Fibroblast of gingiva (primary cell): Measurements from ENCODE around the gene TMEM145.
"Not testable (repeated sequence)": the region's sequence is repeated elsewhere in the genome, so short reads cannot be mapped to it uniquely, and the experiment has no call there.

ENCODE experiments used
- DNase-seq: peaks from one replicate; pipeline ENCODE4 v3.0.0-alpha.2; 2011; ENCODE audit warnings: low read depth

TMEM145 gene

DNA sequence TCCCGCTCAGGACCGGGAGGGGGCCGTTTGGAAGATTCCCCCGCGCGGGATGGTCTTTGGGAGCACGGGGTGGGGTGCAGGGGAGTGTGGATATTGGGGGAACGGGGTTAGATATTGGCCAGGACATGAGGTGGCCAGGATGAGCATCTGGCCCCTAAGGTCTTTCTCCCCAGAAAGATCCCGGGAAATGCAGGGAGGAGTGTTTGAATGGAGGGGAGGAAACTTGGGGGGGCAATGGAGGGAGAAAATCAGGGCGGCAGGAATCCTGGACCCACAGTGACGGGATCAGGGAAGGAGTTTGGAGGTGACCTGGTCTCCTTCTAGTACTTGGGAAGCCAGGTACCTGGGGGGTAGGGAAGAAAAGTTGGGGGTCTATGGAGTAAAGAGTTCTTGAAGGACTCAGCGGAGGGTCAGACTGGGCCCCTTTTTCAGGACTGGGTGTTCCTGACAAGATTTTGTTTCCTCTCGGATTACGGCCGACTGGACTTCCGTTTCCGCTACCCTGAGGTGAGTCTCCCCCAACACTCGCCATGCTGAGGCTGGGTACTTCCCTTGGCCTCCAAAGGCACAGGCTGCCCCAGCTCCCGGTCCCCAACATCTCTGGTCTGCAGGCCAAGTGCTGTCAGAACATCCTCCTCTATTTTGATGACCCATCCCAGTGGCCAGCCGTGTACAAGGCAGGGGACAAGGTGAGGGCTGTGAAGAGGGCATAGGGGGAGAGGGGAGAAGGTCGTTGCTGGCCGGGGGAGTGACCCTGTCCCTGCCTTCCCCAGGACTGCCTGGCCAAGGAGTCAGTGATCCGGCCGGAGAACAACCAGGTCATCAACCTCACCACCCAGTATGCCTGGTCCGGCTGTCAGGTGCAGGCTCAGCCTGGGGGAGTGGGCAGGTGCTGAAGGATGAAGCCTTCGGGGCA, 989 bp downstream of the TMEM145 start:
- DNase-seq = no peak

DNA sequence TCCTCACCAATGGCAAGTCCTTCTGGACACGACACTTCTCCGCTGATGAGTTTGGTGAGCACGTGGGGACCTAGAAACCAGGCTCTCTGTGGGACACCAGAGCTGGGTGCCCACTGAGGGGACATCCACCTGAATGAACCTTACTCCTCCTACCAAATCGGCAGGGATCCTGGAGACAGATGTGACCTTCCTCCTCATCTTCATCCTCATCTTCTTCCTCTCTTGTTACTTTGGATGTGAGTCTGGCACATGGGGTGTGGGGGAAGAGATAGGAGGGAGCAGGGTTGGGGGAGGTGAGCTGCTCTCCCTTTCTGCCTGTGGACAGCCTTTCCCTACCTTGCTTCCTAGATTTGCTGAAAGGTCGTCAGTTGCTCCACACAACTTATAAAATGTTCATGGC, 1.9 kb downstream of the TMEM145 start:
- DNase-seq = no peak

DNA sequence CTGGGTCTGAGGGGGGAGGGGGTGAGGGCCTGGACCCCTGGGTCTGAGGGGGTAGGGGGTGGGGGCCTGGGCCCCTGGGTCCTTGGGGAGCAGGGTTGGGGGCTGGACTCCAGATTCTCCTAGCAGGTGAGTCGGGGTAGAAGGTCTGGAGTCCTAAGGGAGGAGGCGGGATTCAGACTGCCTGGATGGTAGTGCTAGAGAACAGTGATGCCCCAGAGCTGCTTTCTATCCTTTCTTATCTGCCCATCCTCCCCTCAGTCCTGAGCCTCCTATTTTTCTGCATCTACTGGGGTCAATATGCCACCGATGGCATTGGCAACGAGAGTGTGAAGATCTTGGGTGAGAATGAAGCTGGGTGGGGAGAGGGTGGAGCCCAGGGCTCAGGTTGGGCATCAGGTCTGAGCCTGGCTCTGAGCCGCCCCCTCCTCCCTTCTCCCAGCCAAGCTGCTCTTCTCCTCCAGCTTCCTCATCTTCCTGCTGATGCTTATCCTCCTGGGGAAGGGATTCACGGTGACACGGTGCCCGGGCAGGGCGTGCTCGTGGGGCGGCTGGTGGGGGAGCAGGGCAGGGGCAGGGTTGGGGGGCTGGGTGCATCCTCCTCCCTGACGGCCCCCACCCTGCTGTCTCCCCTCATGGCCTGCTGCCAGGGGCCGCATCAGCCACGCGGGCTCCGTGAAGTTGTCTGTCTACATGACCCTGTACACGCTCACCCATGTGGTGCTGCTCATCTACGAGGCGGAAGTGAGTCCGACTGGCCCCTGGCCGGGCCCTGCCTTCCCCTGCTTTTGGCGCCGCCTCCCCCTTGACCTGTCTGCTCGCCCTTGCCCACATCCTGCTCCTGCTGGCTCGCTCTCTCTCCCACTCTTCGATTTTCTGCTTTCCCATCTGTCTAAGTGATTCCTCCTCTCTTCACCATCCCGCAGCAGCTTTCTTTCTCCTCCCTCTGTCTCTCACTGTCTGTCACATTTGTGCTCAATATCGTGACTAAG, 3.4 kb downstream of the TMEM145 start:
- DNase-seq = no peak

DNA sequence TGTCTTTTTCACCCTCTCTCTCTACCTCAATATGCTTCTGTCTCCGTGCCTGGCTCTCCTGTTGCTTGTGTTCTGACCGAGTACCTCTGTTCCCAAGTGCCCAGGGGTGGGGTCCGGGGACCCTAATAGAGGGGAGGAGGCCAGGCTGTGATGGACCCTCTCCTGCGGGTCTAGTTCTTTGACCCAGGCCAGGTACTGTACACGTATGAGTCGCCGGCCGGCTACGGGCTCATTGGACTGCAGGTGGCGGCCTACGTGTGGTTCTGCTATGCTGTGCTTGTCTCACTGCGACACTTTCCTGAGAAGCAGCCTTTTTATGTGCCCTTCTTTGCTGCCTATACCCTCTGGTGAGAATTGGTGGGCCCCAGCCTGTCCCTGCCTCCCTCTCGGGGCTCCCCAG, 4.4 kb downstream of the TMEM145 start:
- no peak for DNase-seq

DNA sequence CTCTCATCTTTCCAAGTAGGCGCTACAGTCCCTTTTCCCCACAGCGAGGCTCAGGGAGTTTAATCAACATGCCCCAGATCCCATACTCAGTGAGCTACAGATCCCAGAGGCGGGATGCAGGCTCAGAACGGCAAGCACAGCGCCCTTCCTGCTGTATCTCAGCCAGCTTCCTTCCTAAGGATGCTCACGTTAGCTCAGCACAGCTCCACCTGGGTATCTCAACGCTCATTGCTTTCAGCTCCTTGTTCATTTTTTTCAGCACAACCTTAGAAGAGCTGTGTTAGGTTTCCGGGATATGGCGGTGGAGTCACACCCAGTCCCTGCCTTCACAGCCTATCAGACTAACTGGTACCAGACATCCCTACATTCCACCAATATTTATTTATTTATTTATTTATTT, 9.2 kb downstream of the TMEM145 start:
- no peak for DNase-seq

DNA sequence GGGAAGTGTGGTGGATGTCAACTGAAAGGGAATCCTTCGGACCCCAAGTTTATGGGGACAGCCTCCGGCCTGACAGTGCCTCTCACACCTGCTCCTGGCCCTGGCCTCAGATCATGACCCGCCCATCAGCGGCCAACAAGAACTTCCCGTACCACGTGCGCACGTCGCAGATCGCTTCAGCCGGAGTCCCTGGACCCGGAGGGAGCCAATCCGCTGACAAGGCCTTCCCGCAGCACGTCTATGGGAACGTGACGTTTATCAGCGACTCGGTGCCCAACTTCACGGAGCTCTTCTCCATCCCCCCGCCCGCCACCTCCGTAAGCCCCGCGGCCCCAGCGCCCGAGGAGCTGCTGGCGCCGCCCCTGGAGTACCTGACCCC, 10.4 kb downstream of the TMEM145 start:
- DNase-seq = no peak

DNA sequence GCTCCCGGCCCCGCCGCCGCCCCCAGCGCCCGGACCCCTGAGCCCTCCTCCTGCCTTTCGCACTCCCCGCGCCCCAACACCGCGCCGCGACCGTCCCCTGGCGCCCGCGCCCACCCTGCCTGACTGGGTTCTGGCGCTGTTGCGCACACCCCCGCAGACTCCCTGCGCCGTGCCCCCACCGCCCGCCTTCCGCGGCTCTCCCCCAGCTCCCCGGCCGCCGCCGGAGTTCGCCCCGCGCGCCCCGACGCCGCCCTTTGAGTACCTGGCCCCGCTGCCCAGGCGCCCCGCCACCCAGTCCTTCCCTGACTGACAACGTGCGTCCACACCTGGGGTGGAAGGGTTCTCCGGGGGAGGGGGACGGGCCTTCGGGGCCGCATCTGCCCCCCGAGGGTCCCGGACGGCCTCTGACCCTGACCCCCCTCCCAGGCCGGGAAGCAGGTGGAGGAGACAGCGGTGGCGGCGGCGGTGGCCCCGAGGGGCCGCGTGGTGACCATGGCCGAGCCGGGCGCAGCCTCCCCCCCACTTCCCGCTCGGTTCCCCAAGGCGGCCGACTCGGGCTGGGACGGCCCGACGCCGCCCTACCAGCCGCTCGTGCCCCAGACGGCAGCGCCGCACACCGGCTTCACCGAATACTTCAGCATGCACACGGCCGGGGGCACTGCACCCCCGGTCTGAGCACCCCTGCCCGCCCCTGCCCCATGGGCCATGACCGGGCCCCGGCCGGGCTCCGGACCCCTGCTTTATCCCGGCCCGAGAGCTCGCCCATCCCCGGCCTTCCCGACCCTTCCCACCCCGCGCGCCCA, 10.9 kb downstream of the TMEM145 start:
- DNase-seq = no peak

DNA sequence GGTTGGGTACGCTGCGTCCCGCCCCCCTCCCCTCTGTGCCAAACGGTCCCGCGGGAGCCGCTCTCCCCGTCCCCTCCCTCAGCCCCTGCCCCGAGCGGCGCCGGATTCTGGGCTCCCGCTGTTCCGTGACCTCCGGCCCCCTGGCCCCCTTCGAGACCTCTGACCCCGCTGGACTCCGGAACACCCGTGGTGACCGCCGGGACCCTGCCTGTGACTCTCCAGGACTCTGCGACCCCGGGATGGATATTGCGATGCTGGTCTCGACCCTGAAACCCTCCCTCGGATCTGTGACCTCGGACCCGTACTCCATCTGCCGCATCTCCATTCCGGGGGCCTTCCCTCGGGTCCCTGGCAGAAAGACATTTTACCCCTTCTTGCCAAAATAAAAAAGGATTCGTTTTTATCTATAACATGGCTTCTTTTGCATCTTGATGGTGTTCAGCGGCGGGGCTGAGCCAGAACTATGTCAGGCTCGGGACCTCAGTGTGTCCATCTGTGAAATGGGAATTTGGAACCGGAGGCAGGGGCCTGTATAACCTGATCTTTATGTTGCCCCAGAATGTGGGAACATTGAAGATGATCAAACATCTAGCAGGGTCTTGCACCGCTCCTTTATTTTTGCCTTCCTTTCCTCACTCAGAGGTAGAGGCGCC, 11.7 kb downstream of the TMEM145 start:
- no peak for DNase-seq

DNA sequence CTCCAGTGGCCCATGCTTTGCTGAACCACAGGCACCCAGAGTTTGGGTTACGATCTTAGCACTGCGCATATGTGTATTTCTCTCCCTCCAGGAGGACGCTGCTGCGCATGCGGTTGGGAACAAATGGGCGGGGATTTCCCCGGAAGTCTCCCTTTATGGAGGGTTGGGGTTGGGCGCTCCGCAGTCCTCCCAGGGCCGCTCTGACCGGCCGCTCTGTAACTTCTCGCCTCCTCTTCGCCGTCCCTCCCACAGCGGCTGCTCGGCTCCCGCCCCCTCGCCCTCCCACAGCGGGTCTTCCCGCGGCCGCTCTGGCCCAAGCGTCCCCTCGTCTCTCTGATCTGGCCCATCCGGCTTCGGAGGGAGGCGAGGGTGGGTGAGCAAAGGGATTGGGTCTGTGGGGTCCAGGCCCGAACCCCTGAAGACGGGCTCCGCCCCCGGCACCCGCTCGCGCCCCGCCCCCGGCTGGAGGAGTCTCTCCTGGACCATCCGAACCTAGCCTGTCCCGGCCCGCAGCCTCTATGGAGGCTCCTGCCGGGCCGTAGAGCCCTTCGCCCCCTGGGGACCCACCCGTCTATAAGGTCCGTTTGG, 12.3 kb downstream of the TMEM145 start, which contains the start of gene MEGF8:
MEGF8 (plus strand) TSS at position 328 of the 588 bp plus-strand sequence. CDS start 609 bp downstream, outside the sequence.
- DNase-seq = peak; percentile 98

DNA sequence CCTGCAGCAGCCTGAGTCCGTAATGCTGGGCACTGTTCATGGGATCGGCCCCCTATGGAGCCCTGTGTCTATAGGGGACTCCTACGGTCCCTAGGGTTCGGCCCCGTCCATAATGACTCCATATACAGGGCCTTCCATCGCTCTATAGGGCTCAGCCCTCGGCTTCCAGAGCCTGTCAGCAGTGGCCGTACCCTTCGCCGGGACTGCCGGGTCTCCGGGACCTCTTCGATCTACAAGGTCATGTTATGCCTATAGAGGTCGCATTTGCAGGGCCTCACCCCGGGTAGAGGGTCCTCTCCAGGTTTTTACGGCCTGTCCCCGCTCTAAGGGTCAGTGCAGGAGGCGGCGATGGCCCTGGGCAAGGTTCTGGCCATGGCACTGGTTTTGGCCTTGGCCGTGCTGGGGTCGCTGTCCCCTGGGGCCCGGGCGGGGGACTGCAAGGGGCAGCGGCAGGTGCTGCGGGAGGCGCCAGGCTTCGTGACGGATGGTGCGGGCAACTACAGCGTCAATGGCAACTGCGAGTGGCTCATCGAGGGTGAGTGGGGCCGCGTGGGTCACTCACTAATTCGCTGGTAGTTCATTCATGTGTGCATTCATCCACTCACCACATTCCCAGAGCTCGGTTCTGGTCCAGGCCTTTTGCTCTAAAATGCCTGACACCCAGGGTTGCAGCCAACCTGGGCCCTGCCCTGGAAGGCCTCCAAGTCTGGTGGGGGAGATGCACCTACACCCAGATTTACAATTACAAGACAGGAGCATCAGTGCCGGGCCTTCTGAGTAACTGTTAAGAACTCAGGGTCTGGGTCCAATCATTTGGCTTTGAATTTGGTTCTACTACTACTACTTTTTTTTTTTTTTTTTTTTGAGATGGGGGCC, 13.0 kb downstream of the TMEM145 start:
- no peak for DNase-seq

DNA sequence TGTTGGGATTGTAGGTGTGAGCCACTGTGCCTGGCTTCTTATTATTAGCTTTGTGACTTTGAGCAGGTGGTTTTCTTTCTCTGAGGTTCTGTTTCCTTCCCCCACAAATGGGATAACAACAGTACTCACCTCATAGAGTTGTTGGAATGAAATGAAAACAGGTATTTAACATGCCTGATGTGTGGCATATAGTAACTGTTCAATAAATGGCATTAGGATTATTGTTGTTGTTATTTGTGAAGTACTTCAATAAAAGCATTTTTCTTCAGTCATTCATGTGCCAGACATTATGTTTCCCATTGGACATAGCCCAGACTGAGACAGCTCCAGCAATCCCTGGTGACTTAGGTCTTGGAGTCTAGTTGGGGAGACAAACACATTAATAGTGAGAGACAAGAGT, 13.9 kb downstream of the TMEM145 start:
- no peak for DNase-seq

DNA sequence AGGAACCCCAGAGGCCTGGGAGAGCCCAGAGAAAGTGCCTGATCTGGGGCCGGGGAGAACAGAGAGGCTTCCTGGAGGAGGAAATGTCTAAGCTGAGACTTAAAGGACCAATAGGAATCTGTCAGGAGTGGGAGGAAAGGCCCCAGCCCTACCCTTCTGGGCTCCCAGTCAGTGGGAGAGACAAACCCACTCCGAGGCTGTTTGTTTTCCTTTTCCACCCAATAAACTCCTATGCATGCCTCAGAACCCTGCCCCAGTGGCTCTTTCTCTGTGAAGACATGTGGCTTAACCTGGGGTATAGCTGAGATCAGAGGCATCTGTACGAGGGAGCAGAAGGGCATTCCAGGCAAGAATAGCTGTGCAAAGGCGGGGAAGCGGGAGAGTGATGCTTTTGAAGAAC, 14.3 kb downstream of the TMEM145 start:
- no peak for DNase-seq

DNA sequence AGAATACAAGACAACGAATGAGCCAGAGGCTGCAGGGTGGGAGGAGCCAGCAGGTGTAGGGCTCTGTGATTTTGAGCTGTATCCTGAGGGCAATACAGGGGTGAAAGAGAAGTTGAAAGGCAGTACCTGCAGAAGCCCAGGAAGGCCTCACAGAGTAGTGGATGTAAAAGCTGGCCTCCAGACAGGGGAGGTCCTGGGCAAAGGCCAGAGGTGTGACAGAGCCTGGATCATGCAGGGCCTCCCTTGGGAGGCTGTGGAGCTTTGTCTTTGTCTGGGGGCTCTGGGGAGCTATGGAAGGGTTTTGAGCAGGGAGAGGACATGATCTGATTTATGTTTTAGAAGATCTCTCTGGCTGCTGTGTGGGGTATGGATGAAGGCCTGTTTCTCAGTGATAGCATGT, 15.0 kb downstream of the TMEM145 start:
- no peak for DNase-seq

DNA sequence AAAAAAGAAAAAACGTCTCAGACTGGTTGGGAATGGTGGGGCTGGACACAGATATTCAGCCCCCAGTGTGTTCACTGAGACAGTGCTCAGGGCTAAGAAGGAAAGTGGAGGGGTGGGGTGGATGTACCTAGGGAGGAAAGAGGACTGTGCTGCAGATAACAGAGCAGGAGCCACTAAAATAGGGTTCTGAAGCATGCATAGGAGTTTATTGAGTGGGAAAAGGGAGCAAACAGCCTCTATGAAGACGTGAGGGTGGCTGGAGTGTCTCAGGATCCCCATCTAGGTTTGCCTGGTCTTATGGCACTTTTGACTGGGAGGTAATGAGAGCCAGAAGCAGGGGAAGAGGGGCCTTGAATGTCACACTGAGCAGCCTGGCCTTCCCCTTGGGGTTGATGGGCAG, 15.7 kb downstream of the TMEM145 start:
- DNase-seq = no peak

DNA sequence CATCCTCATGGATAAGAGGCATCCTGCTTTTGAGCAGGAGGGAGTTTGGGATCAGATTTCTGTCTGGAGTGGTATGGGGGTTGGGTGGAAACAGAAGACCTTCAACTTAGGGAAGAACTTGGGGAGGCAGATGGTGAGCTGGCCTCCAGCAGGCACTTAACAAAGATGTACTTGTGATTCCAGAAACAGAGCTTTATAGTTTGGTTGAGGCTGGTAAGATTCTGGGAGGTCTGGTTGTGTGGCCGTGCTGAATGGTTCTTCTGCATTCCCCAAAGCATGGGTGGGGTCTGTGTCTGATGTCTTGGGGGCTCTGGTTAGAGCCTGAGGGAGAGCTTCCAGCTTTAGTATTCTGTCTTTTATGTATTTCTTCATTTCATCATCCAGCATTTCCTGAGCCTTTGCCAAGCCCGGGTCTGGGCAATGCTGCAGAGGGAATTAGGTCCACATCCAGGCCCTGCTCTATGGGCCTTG, 17.2 kb downstream of the TMEM145 start:
- DNase-seq = peak; percentile 29

DNA sequence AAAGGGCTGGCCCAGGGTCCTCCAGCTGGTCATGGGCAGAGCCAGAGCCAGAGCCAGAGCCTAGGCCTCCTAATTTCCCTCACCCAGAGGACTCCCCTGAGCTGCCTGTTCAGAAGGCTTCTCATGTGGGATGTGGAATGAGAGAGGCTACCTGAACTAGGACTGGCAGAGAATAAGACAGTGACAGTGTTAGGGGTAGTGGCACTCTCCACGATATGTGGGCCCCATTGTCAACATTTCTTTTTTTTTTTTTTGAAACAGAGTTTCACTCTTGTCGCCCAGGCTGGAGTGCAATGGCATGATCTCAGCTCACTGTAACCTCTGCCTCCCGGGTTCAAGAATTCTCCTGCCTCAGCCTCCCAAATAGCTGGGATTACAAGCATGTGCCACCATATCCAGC, 18.2 kb downstream of the TMEM145 start:
- DNase-seq = not testable (repeated sequence)

DNA sequence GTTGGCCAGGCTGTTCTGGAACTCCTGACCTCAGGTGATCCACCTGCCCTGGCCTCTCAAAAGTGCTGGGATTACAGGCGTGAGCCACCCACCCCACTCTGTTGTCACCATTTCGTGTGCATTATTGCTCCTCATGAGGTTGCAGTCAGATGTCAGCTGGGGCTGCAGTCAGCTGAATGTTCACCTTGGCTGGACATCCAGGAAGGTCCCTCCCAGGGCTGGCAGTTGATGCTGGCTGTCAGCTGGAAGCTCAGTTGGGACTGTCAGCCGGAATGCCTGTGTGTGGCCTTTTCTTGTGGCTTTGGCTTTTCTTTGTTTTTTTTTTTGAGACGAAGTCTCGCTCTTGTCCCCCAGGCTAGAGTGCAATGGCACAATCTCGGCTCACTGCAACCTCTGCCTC, 18.9 kb downstream of the TMEM145 start:
- DNase-seq = no peak

DNA sequence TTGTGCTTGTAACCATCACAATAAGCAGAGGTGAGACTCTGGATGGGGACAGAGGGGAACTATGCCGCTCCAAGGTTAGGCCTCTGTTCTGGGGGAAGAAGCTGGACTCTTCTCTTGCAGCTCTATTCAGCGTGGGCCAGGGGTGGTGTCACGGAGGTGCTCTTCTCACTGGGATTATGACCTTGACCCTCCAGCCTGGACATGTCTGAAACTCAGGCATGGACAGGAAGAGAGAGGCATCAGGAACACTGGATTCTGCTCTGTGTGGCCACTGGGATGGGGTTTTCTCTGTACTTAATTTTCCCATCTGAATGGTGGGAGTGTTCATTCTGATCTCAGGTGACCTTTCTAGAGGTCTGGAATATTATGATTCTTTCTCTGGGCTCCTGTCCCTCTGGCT, 19.9 kb downstream of the TMEM145 start:
- DNase-seq = no peak

DNA sequence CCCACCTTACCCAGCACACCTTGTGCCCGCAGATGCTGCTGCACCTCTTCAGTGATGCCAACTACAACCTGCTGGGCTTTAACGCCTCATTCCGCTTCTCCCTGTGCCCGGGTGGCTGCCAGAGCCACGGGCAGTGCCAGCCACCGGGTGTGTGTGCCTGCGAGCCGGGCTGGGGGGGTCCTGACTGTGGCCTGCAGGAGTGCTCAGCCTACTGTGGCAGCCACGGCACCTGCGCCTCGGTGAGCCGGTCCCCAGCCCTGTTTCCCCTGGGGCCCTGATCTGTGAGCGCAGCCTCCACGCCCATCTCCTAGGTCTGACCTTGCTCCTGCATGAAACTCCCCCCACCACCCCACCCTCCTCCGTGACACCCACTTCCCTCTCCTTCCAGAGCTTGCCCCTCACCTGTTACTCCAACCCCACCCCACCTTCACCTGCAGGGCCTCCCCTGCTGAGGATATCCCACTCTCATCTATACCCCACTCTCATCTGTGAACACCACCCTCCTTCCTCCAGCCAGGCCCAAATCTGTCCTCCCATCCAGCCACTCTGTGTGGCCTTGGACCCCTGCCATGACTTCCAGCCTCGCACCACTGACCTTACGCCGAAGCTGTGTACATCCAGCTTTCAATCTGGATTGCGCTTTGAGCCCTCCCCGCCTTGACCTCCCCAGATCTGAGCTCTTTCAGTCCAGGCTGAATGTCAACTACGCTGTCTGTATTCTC, 21.0 kb downstream of the TMEM145 start:
- no peak for DNase-seq
